PFSK-1 (cell line): ENCODE data around the gene COL25A1.

Source experiments
- FOXP2 ChIP-seq: optimal IDR thresholded peaks from 2 replicates; pipeline ENCODE3; 2011; ENCODE audit warnings: borderline replicate concordance, control low read depth, inconsistent platforms; ENCODE audit not compliant: insufficient read depth; ENCODE audit errors: extremely low read length, extremely low read depth
- POLR2AphosphoS5 ChIP-seq: IDR thresholded peaks from 2 replicates; pipeline ENCODE4 v1.6.1; 2012; ENCODE audit warnings: low read depth, mild to moderate bottlenecking, control low read depth, low read length, moderate library complexity
- REST ChIP-seq, 2 experiments: IDR thresholded peaks; 2 replicates each; pipeline versions ENCODE4 v1.6.1 to v1.8.0; 2011 to 2012; ENCODE audit warnings: low read depth in 2 of 2, low read length in 2 of 2, control low read depth in 1 of 2, inconsistent platforms in 1 of 2, mild to moderate bottlenecking in 1 of 2, moderate library complexity in 1 of 2; ENCODE audit not compliant: insufficient read depth in 1 of 2
- SIN3A ChIP-seq: IDR thresholded peaks from 2 replicates; pipeline ENCODE4 v1.6.1; 2012; ENCODE audit warnings: mild to moderate bottlenecking, low read length, moderate library complexity, borderline replicate concordance; ENCODE audit not compliant: insufficient read depth
- TAF1 ChIP-seq: IDR thresholded peaks from 2 replicates; pipeline ENCODE4 v1.6.1; 2012; ENCODE audit warnings: low read length, control low read depth, borderline replicate concordance; ENCODE audit not compliant: insufficient read depth

COL25A1 gene

GRCh38 chr4:109155084-109155483, 147.4 kb downstream of the COL25A1 start:
- TF ChIP-seq SIN3A (no peak), FOXP2 (no peak), POLR2AphosphoS5 (no peak), REST (IDR thresholded peaks at IDR 0.05; ENCODE audit: insufficient read depth in 1 of 2, low read depth in 2 of 2, low read length in 2 of 2) (no peak), TAF1 (no peak)

- TF ChIP-seq POLR2AphosphoS5 (no peak), FOXP2 (no peak), SIN3A (no peak), REST (IDR thresholded peaks at IDR 0.05; ENCODE audit: insufficient read depth in 1 of 2, low read depth in 2 of 2, low read length in 2 of 2) (no peak), TAF1 (no peak)
Measured at GRCh38 chr4:109154424-109154823, 148.0 kb downstream of the COL25A1 start.

DNA sequence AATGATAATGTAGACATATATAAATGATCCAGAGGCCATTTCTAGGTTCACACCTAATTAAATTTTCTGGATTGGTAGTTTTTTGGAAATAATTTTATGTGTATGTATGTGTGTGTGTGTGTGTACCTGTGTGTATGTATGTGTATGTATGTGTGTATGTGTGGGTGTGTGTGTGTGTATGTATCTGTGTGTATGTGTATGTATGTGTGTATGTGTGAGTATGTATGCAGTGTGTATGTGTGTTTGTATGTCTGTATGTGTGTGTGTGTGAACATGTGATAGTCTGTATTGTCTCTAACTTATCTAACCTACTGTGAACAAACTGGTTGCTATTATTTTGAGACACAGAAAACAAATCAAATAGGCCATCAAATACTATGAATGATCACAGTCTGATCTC, 152.6 kb downstream of the COL25A1 start:
- TF ChIP-seq REST (IDR thresholded peaks at IDR 0.05; ENCODE audit: insufficient read depth in 1 of 2, low read depth in 2 of 2, low read length in 2 of 2): no peak
- no peak for TF ChIP-seq TAF1
- no peak for TF ChIP-seq FOXP2
- no peak for TF ChIP-seq SIN3A
- TF ChIP-seq POLR2AphosphoS5: no peak

DNA sequence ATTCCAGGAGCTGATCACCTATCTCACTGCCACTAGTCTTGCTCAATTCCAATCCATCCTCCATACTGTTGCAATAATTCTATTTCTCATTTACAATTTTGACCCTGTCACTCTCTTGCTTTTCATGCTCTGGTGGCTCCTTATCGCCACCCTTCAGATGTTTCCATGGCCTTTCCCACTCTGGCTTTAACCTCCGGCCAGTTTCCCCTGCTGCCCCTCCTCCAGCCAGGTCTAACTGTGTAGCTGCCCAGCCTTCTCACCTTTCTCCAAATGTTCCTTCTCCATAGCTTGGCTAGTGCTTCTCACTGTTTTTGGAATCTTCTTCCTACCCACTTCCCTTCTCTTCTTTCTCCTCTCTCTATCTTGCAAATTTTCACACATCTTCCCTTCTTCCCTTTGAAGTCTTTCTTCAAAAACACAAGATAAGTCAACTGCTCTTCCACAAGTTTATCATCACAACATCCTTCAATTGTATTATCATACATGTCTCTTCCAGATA, 153.8 kb downstream of the COL25A1 start:
- TF ChIP-seq POLR2AphosphoS5 (no peak), FOXP2 (no peak), TAF1 (no peak), REST (IDR thresholded peaks at IDR 0.05; ENCODE audit: insufficient read depth in 1 of 2, low read depth in 2 of 2, low read length in 2 of 2) (no peak), SIN3A (no peak)

- no peak for TF ChIP-seq FOXP2
- TF ChIP-seq POLR2AphosphoS5: no peak
- TF ChIP-seq TAF1: no peak
- TF ChIP-seq REST (IDR thresholded peaks at IDR 0.05; ENCODE audit: insufficient read depth in 1 of 2, low read depth in 2 of 2, low read length in 2 of 2): no peak
- no peak for TF ChIP-seq SIN3A
Measured at GRCh38 chr4:109147135-109147534, 155.3 kb downstream of the COL25A1 start.
